NCI-H1694 treated with DMSO at 0.1 percent for 48 hours (cell line): Measurements from ENCODE around the gene LRAT.
"Not testable (repeated sequence)": the region's sequence is repeated elsewhere in the genome, so short reads cannot be mapped to it uniquely, and the experiment has no call there.

Experiments used
- DNase-seq: peaks from one replicate; lab custom pipeline; 2025; lab: John Stamatoyannopoulos, UW

The LRAT gene

GRCh38 chr4:154743683-154744340, at the start of gene LRAT:
Gene LRAT, plus strand, starts transcription at chr4:154744000. Its CDS starts 327 bp downstream, at chr4:154744327.
- DNase-seq = no peak

DNA sequence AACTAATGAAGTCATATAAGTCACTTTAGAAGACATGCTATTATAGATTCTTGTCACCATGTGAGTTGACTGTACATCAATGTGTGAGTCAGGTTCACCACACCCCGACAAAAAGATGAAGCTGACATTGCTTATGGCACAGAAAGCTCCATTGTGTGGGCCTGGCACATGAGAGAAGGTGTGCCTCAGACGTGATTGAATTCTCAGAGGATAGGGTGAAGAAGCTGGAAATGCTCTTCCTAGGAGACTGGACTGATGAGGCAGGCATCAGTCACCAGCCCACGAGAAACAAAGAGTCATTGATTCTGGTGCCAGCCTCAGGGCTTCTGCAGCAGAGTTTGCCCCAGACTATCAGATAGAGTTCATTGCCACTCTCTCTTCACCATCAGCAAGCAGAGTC, 35.9 kb upstream of the LRAT start:
- no peak for DNase-seq

- DNase-seq = no peak
These were observed 34.2 kb upstream of the LRAT start for GRCh38 chr4:154709550-154709949.

- no peak for DNase-seq
These were observed 32.3 kb upstream of the LRAT start for GRCh38 chr4:154711522-154711921.

DNA sequence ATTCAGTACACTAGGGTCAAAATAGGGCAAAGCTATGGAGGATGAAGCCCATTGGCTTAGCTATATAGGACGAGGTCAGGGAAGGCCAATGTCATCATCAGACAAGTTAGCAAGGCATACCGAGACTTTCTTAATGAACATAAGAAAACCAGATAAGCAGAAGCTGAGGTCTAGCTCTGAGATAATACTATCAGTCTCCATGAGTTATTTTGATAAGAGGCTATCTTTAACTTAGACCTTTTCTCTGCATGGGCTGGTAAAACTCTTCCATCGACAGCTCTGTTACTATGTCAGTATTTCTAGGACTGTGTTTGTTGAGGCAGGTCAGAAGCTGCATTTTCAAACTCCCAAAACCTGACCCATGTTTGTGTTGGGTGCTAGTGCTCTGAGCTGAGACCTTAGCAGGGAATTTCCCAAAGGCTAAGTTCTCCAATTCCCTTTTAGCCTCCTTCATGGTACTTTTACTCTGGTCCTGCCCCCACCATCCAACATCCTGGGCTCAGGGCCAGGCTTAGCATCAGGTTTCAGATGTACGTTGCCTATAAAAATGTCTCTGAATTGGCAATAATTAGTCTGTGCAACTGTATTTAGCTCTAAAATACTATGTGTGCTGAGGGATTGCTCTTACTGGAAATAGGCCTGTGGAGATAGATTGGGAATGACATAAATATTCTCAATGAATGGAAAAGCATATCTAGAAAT, 29.3 kb upstream of the LRAT start:
- DNase-seq = no peak

DNA sequence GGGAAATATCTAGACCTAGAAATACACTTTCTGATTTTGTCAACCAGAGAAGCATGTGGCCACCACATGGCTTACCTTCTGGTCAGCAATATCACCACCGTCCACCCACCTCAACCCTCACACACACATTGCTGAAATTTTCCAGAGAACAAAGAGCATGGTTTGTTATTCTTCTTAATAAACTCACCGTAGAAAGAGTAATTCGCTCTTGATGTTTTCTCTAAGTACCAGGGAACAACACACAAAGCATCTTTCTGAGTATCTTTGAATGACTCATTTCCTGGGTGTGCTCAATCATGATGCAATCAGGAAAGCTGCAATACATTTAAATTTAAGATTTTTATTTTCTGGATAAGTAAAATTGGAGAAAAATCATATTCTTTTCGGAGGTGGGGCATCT, 24.7 kb upstream of the LRAT start:
- DNase-seq = no peak

DNA sequence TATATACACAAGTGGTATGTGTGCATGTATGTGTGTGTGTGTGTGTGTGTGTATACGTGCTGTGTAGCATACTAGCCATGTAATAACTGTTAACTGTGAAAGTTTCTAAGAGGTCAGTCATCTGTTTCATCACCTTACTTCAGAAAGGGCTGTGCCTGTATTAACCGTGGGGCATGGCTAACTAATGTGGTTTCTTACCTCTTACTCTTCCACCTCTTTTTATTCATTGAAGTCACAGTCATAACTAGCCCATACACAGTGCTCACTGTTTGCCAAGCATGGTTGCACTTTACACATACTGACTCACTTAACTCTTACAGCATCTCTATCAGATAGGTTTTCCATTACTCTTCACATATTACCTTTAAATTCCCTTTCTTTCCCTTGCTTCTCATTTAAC, 23.7 kb upstream of the LRAT start:
- DNase-seq = no peak

- no peak for DNase-seq
These were observed 23.1 kb upstream of the LRAT start for GRCh38 chr4:154720618-154721267.

DNA sequence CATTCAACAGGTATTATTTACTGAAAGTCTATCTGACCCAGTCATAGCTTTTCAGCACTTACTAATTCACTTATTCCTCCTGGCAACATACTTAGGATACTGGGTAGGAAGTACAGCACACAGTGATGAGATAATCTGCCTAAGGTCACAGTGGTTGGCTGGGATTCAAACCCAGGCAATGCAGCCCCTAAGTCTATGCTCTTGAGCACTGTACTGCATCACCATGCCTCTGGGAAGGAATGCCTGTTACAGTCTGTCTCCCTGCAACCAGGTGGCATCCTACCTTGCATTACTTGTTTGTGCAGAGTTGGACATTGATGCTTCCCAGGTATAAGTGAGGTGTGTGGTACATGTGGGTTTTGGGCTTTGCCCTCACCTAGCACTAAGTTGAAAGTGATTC, 21.5 kb upstream of the LRAT start:
- no peak for DNase-seq

DNA sequence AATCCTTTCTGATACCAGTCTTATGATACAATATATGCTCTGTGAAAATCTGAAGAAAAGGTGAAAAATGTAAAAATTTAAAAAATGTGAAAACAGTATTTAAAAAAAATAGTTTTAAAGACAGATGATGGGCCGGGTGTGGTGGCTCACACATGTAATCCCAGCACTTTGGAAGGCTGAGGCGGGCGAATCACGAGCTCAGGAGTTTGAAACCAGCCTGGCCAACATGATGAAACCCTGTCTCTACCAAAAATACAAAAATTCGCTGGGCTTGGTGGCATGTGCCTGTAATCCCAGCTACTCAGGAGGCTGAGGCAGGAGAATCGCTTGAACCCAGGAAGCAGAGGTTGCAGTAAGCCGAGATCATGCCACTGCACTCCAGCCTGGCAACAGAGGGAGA, 20.2 kb upstream of the LRAT start:
- DNase-seq = not testable (repeated sequence)

GRCh38 chr4:154727540-154727939, 16.3 kb upstream of the LRAT start:
- DNase-seq = no peak

DNA sequence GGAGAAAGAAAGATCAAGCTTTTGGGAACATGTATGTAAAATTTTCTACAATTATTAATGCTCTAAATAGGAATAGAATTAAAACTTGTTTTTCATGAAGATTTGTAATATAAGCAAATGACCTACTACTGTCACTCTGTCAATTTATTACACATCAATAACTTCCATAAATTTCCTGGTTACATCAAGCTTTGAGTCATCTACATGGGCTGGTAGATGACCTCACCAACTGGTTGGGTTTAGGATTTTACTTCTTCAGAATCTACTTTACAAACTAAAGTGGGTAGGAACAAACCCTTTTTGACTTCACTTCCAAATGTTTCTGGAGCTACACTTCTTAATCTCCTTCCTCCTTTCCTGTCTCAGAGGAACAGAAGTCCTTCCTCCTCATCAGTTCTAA, 12.0 kb upstream of the LRAT start:
- no peak for DNase-seq

DNA sequence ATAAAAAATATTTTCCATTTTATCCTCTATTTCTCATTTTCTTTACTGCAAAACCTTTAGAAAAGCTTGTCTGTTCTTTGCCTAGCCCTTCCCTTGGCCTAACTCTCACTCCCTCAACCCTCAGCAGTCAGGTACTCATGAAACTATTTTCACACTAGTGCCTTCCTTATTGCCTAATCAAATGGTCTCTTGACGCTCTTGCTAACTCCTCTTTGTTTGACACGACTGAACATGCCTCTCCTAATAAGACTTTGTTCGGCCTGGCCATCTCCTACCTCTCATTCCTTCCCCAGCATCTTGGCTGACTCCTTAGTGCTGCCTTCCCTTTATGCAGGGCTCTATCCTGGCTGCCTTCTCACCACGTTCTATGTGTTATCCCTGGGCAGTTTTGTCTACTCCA, 11.1 kb upstream of the LRAT start:
- no peak for DNase-seq

GRCh38 chr4:154736770-154737169, 7.0 kb upstream of the LRAT start:
- no peak for DNase-seq

GRCh38 chr4:154738426-154738825, 5.4 kb upstream of the LRAT start:
- DNase-seq = no peak

DNA sequence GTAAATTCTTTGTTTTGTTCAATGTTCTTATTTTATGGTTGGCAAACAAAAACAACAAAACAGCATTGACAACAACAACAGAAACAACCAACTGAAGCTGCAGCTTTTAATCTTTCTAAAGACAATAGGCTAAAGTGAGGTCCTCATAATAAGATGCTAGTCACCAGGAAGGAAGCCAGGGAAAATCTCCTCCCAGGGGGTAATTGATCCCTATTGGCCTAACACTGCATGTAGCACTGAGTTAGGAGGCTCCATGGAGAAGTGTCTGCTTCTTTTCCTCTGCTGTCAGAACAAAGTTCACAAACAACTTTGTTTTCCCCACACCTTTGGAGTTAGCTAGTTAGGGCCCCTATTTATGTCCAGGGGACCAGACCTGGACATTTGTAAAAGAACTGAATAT, 4.7 kb upstream of the LRAT start:
- no peak for DNase-seq

- DNase-seq = no peak
These were observed 3.3 kb upstream of the LRAT start for GRCh38 chr4:154740462-154740861.

GRCh38 chr4:154741131-154741665, 2.6 kb upstream of the LRAT start:
- DNase-seq = no peak

DNA sequence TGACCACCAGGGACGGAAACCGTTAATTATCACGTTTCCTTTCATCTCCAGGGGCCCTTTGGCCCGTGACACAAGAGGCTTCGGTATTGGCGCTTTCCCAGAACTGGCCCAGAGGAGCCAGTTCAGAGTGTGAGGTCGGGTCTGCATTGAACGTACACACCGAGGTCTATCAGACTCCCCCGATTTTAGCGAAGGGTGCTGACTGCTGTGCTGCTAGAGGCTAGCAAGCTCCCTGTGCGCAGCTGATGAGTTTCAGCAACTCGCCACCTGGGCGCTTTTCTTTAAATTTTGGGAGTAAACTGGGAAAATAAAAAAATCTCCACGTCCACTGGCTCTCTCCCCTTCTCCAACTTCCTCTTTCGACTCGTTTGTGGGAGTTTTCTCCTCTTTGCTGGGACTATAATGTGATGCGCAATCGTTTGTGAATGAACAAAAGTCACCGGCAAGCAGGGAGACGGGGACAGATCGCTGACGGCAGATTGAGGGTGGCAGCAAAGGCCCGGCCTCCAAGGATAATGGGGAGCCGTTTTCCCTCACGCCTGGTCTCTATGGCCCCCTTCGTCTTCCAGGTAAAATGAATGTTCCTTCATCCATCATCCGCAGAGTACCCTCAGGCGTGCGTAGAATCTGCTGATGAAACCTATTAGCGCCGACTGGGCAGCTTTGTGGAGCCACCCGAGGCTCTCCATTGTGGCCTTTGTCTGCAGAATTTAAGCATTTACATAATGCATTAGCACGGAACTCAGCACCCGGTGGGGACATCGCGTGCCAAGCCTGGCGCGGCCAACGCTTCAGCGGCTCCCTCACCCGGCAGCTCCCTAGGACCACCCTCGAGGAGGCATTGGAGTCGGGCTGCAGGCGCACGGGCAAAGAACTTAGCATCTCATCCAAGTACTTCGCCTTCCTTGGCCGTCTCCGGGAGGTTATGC, 1.6 kb upstream of the LRAT start:
- no peak for DNase-seq

GRCh38 chr4:154744341-154744926, 634 bp downstream of the LRAT start:
- no peak for DNase-seq

- no peak for DNase-seq
These were observed 13.9 kb downstream of the LRAT start for GRCh38 chr4:154757713-154758112.

GRCh38 chr4:154760895-154761294, 17.1 kb downstream of the LRAT start:
- no peak for DNase-seq
